ENCODE data around the gene SAMD10. TPM values are rescaled to one million over a fixed set of nuclear protein-coding genes. Genes with fewer than 3 reads are reported as not detected.

SAMD10 gene
- total and polyA plus RNA-seq, 10 of the 15 experiments (the other 5 are each of a cell fraction or from before 2014, with no cell fraction given), result 1.3 to 51.4 (median 17.9) TPM

DNA sequence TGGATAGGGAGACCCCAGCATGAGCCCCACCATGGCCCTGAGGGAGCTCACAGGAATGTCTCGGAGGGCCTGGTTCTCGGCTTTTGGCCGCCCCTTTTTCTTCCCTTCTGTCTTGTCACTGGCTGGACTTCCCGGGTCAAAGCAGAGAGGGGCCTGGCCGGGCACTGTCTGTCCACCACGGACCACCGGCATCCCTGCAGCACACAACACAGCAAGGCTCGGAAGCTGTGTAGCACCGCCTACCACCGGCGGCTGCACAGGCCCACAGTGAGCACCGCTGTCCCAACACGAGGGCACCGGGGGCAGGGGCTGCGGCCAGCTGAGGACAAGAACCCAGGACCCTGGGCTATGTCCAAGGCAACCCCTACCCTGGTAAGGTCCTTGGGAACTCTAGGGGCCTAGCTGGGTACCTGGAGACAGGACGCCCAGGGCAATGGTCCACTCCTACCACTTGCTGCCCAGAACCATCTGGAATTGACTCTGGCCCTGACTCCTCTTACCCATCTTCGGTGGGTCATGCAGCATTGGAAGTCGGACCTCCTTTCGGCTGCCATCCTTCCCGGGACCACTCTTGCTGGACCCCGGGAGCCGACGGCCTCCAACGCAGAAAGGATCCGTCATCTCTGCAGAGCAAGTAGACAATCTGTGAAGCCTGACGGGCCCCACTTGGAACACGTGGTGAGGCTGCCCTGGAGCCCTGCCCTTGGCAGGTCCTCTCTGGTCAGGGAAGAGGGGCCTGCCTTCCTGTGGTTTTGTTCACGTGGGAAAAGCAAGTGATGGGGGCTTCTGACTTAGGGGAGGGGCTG is 11.9 kb downstream of the SAMD10 start:
- ChIA-PET CTCF (interaction anchor here (1.2 kb wide), 1 partner anchor 72 kb away, joined by 4 read pairs; no protein-coding TSS in a partner anchor), SMC1A (ENCODE audit: uncharacterized antibody, unreplicated experiment) (no interaction called here), RAD21 (ENCODE audit: unreplicated experiment) (no interaction called here), POLR2A (interaction anchor here (1.4 kb wide), 1 partner anchor 11 kb away, joined by 11 read pairs; the partner anchor contains the start of gene UCKL1)
- no peak for TF ChIP-seq CBX5 (IDR thresholded peaks at IDR 0.05; ENCODE audit: low read depth)
- ATAC-seq, result no peak
- in situ Hi-C loops (cut with MboI) (no loop called here), intact Hi-C loops (cut with micrococcal nuclease; ENCODE audit: unreplicated experiment) (no loop called here)
- no peak for FAIRE-seq
- Histone ChIP-seq H3K36me3 (ENCODE audit: control insufficient read depth in 2 of 2, insufficient read depth in 2 of 2, low read length in 1 of 2) (peaks cover 2 to 13% of the 10 kb centered on the region in 2 experiments; a peak in 3 of 4 replicates), H3K27me3 (replicated peaks in 1 of 2; ENCODE audit: control insufficient read depth in 2 of 2, insufficient read depth in 2 of 2, low read length in 1 of 2) (no peaks in the 10 kb centered on the region), H4K20me1 (ENCODE audit: control insufficient read depth, insufficient read depth) (no peaks in the 10 kb centered on the region), H3K27ac (ENCODE audit: control insufficient read depth, insufficient read depth) (no peak overlapping the region), H3K4me2 (ENCODE audit: control insufficient read depth, insufficient read depth) (no peak overlapping the region), H3K4me1 (ENCODE audit: control insufficient read depth, insufficient read depth, low read length) (peaks cover 11% of the 10 kb centered on the region), H3K9ac (ENCODE audit: control insufficient read depth, insufficient read depth, low read length) (no peak overlapping the region), H3K9me3 (replicated peaks; ENCODE audit: control insufficient read depth, insufficient read depth, low read length) (no peaks in the 10 kb centered on the region), H3K4me3 (no peak overlapping the region), H2AFZ (ENCODE audit: control insufficient read depth, low read depth, low read length) (no peak overlapping the region), H3K79me2 (ENCODE audit: control insufficient read depth, insufficient read depth, low read length) (peaks cover 15% of the 10 kb centered on the region)
- DNase-seq (ENCODE audit: low read depth, low spot score), result no peak
- WGBS (ENCODE audit: insufficient coverage, insufficient replicate concordance, low lambda C conversion rate, missing lambda C conversion rate), result 97% methylated on average over 27 of the region's 28 CpGs
- BruUV-seq (replicated peaks), result no TSS peak

DNA sequence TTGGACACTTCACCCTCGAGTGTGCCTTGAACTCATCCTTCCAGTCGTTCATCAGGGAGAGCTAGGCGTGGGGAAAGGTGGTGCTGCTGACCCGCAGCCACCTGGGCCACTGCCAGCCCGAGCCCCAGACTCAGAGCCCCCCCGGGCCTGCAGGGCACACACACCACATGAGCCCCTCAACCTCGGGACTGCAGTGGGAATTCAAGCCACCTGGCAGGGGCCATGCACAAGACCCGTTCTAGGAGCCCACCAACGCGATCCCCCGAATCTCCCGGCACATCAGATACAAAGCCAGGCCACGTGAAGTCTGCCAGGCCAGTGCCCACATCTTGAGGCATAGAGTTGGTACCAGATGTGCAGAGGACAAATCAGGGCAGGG is 12.5 kb downstream of the SAMD10 start:
- DNase-seq (ENCODE audit: low read depth, low spot score), result no peak
- ChIA-PET RAD21 (ENCODE audit: unreplicated experiment) (no interaction called here), SMC1A (ENCODE audit: uncharacterized antibody, unreplicated experiment) (no interaction called here), CTCF (no interaction called here), POLR2A (no interaction called here)
- Histone ChIP-seq H2AFZ (ENCODE audit: control insufficient read depth, low read depth, low read length) (no peak overlapping the region), H3K27me3 (replicated peaks in 1 of 2; ENCODE audit: control insufficient read depth in 2 of 2, insufficient read depth in 2 of 2, low read length in 1 of 2) (no peaks in the 10 kb centered on the region), H3K4me2 (ENCODE audit: control insufficient read depth, insufficient read depth) (no peak overlapping the region), H3K4me3 (no peak overlapping the region), H3K9me3 (replicated peaks; ENCODE audit: control insufficient read depth, insufficient read depth, low read length) (no peaks in the 10 kb centered on the region), H3K36me3 (ENCODE audit: control insufficient read depth in 2 of 2, insufficient read depth in 2 of 2, low read length in 1 of 2) (peaks cover 2 to 15% of the 10 kb centered on the region in 2 experiments; a peak in 3 of 4 replicates), H3K9ac (ENCODE audit: control insufficient read depth, insufficient read depth, low read length) (no peak overlapping the region), H4K20me1 (ENCODE audit: control insufficient read depth, insufficient read depth) (no peaks in the 10 kb centered on the region), H3K4me1 (ENCODE audit: control insufficient read depth, insufficient read depth, low read length) (peaks cover 11% of the 10 kb centered on the region), H3K79me2 (ENCODE audit: control insufficient read depth, insufficient read depth, low read length) (peaks cover 15% of the 10 kb centered on the region), H3K27ac (ENCODE audit: control insufficient read depth, insufficient read depth) (no peak overlapping the region)
- WGBS (ENCODE audit: insufficient coverage, insufficient replicate concordance, low lambda C conversion rate, missing lambda C conversion rate), result 97% methylated on average over 13 of the region's 13 CpGs
- in situ Hi-C loops (cut with MboI), result no loop called here
- no TSS peak for BruUV-seq (replicated peaks)
- FAIRE-seq, result no peak
- intact Hi-C loops (cut with micrococcal nuclease; ENCODE audit: unreplicated experiment), result no loop called here
- ATAC-seq, result no peak
- no peak for TF ChIP-seq PML (IDR thresholded peaks at IDR 0.05; ENCODE audit: low read length)
- TF ChIP-seq ETV6 (conservative IDR thresholded peaks at IDR 0.05 in 1 of 2, IDR thresholded peaks at IDR 0.05 in 1 of 2; ENCODE audit: borderline replicate concordance in 1 of 2, low read depth in 1 of 2), result no peak
- TF ChIP-seq, protein P1, sequence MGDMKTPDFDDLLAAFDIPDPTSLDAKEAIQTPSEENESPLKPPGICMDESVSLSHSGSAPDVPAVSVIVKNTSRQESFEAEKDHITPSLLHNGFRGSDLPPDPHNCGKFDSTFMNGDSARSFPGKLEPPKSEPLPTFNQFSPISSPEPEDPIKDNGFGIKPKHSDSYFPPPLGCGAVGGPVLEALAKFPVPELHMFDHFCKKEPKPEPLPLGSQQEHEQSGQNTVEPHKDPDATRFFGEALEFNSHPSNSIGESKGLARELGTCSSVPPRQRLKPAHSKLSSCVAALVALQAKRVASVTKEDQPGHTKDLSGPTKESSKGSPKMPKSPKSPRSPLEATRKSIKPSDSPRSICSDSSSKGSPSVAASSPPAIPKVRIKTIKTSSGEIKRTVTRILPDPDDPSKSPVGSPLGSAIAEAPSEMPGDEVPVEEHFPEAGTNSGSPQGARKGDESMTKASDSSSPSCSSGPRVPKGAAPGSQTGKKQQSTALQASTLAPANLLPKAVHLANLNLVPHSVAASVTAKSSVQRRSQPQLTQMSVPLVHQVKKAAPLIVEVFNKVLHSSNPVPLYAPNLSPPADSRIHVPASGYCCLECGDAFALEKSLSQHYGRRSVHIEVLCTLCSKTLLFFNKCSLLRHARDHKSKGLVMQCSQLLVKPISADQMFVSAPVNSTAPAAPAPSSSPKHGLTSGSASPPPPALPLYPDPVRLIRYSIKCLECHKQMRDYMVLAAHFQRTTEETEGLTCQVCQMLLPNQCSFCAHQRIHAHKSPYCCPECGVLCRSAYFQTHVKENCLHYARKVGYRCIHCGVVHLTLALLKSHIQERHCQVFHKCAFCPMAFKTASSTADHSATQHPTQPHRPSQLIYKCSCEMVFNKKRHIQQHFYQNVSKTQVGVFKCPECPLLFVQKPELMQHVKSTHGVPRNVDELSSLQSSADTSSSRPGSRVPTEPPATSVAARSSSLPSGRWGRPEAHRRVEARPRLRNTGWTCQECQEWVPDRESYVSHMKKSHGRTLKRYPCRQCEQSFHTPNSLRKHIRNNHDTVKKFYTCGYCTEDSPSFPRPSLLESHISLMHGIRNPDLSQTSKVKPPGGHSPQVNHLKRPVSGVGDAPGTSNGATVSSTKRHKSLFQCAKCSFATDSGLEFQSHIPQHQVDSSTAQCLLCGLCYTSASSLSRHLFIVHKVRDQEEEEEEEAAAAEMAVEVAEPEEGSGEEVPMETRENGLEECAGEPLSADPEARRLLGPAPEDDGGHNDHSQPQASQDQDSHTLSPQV (IDR thresholded peaks at IDR 0.05), result no peak
- no peak for TF ChIP-seq ATF7 (IDR thresholded peaks at IDR 0.05; ENCODE audit: low read depth)
- no peak for TF ChIP-seq GABPA (IDR thresholded peaks at IDR 0.05; ENCODE audit: low read depth)
- TF ChIP-seq POLR2A (IDR thresholded peaks at IDR 0.05; ENCODE audit: low read depth, low read length), result no peak
- TF ChIP-seq ZBED1 (IDR thresholded peaks at IDR 0.05; ENCODE audit: borderline replicate concordance), result no peak
- TF ChIP-seq NFYB (IDR thresholded peaks at IDR 0.05; ENCODE audit: insufficient read depth, low read depth, low read length), result no peak
- no peak for TF ChIP-seq LARP7 (IDR thresholded peaks at IDR 0.05)
- TF ChIP-seq, protein P2, sequence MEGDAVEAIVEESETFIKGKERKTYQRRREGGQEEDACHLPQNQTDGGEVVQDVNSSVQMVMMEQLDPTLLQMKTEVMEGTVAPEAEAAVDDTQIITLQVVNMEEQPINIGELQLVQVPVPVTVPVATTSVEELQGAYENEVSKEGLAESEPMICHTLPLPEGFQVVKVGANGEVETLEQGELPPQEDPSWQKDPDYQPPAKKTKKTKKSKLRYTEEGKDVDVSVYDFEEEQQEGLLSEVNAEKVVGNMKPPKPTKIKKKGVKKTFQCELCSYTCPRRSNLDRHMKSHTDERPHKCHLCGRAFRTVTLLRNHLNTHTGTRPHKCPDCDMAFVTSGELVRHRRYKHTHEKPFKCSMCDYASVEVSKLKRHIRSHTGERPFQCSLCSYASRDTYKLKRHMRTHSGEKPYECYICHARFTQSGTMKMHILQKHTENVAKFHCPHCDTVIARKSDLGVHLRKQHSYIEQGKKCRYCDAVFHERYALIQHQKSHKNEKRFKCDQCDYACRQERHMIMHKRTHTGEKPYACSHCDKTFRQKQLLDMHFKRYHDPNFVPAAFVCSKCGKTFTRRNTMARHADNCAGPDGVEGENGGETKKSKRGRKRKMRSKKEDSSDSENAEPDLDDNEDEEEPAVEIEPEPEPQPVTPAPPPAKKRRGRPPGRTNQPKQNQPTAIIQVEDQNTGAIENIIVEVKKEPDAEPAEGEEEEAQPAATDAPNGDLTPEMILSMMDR (IDR thresholded peaks at IDR 0.05 in 2 of 3, conservative IDR thresholded peaks at IDR 0.05 in 1 of 3; ENCODE audit: control insufficient read depth in 2 of 3, extremely low read depth in 1 of 3, insufficient read depth in 1 of 3, low read depth in 3 of 3, low read length in 3 of 3), result no peak

Data from GM12878 (cell line).